GM19193 (cell line): ENCODE data around the gene LBHD1.

Experiments
- POLR2A ChIP-seq: IDR thresholded peaks from 4 replicates; pipeline ENCODE4 v1.6.1; 2011; ENCODE audit not compliant: insufficient read depth, insufficient read length; ENCODE audit errors: extremely low read depth

The LBHD1 gene

GRCh38 chr11:62671608-62672389 lies at the start of gene LBHD1, which contains the start of gene UQCC3:
LBHD1 (minus strand) TSS chr11:62672267; CDS start chr11:62670031, 2,236 bp downstream.
UQCC3 (plus strand) TSS chr11:62671673; CDS start chr11:62671746, 73 bp downstream.
- peak; percentile 77 for TF ChIP-seq POLR2A

- no peak for TF ChIP-seq POLR2A
These were observed 47.4 kb upstream of the LBHD1 start for GRCh38 chr11:62719302-62719978.

GRCh38 chr11:62716816-62717215 lies 44.7 kb upstream of the LBHD1 start:
- no peak for TF ChIP-seq POLR2A

- no peak for TF ChIP-seq POLR2A
These were observed 44.1 kb upstream of the LBHD1 start for GRCh38 chr11:62716206-62716605.

GRCh38 chr11:62715150-62716130 lies 43.4 kb upstream of the LBHD1 start:
- TF ChIP-seq POLR2A, result no peak

- TF ChIP-seq POLR2A, result no peak
These were observed 41.3 kb upstream of the LBHD1 start for GRCh38 chr11:62713343-62713742.

- no peak for TF ChIP-seq POLR2A
These were observed 40.8 kb upstream of the LBHD1 start for GRCh38 chr11:62712861-62713260.

- no peak for TF ChIP-seq POLR2A
These were observed 40.3 kb upstream of the LBHD1 start for GRCh38 chr11:62712276-62712812.

GRCh38 chr11:62710001-62710345 lies 37.9 kb upstream of the LBHD1 start:
- no peak for TF ChIP-seq POLR2A

- peak; percentile 80 for TF ChIP-seq POLR2A
These were observed 37.4 kb upstream of the LBHD1 start for GRCh38 chr11:62709247-62710000.

GRCh38 chr11:62708793-62709192 lies 36.7 kb upstream of the LBHD1 start:
- TF ChIP-seq POLR2A, result no peak

- no peak for TF ChIP-seq POLR2A
These were observed 36.3 kb upstream of the LBHD1 start for GRCh38 chr11:62708392-62708791.

- TF ChIP-seq POLR2A, result no peak
These were observed 35.3 kb upstream of the LBHD1 start, which contains the start of the genes BSCL2 and GNG3 for GRCh38 chr11:62707277-62707861. BSCL2 (minus strand) TSS chr11:62707424; CDS start chr11:62707195, 229 bp downstream. GNG3 (plus strand) TSS chr11:62707676; CDS start chr11:62708296, 620 bp downstream.

- no peak for TF ChIP-seq POLR2A
These were observed 34.8 kb upstream of the LBHD1 start for GRCh38 chr11:62706850-62707247.
